K562 (cell line): Measurements from ENCODE around the gene B3GAT3. TPM values are rescaled to one million over a fixed set of nuclear protein-coding genes. Genes with fewer than 3 reads are reported as not detected.
A peak's percentile ranks its signal among the peaks of the same experiment; 100 is the strongest.

ENCODE experiments used
- ATAC-seq: fragments of 200-7000 bp; cut with Tn5 transposase; 3 replicates; pipeline ENCODE4 v1.9.1; 2020; ENCODE audit warnings: moderate library complexity
- BruUV-seq: library from RNA; stranded (reverse); fragments of 400-500 nt; replicated peaks from 2 replicates; lab custom pipeline; 2021; lab: Mats Ljungman, UMichigan
- CTCF ChIA-PET: fragments of 300-600 bp; formaldehyde crosslinking; extraction: SDS; loops from one replicate; lab custom pipeline; 2021; ENCODE audit warnings: low intra/inter-chr PET ratio; lab: Yijun Ruan, JAX
- POLR2A ChIA-PET: fragments of 300-600, 350-650 bp; sonication (Branson Sonifier 250); formaldehyde crosslinking; extraction: SDS; loops from one replicate; lab custom pipeline; 2021; ENCODE audit warnings: antibody characterized with exemption, inconsistent platforms; lab: Yijun Ruan, JAX
- DNase-seq, 4 experiments: peaks; one replicate each; pipeline versions ENCODE4 v3.0.0 to v3.0.0-alpha.2; 2011 to 2018; ENCODE audit warnings: low spot score in 3 of 4, mixed read lengths in 3 of 4; ENCODE audit errors: extremely low read depth in 1 of 4
- FAIRE-seq: peaks from 2 replicates; lab custom pipeline; 2011; peaks lifted over from hg19 to GRCh38; lab: Jason Lieb, UNC
- H2AFZ ChIP-seq: 2 replicates; pipeline ENCODE4 v1.6.0; 2011; ENCODE audit warnings: low read depth, low read length, control low read depth, inconsistent platforms
- H3K27ac ChIP-seq: fragments of 200-600 bp; 3 replicates; pipeline ENCODE4 v1.8.0; 2011; ENCODE audit warnings: low read depth, mild to moderate bottlenecking, control low read depth, inconsistent platforms, low read length, moderate library complexity, mixed read lengths; ENCODE audit errors: extremely low read depth
- H3K27me3 ChIP-seq, 2 experiments: fragments of 300-600 bp in 1 of 2; 2 replicates in 1 of 2; 3 replicates in 1 of 2; pipeline versions ENCODE4 v1.6.0 to v1.8.0; 2011; ENCODE audit warnings: inconsistent platforms in 2 of 2, low read length in 2 of 2, mild to moderate bottlenecking in 1 of 2, mixed read lengths in 1 of 2, moderate library complexity in 1 of 2; ENCODE audit not compliant: control insufficient read depth in 2 of 2, insufficient read depth in 2 of 2
- H3K36me3 ChIP-seq: fragments of 300-600 bp; 3 replicates; pipeline ENCODE4 v1.8.0; 2011; ENCODE audit warnings: mild to moderate bottlenecking, low read length, inconsistent platforms; ENCODE audit not compliant: control insufficient read depth, insufficient read depth
- H3K4me1 ChIP-seq, 2 experiments: fragments of 200-600 bp in 1 of 2; replicated peaks in 1 of 2; 2 replicates in 1 of 2; 3 replicates in 1 of 2; pipeline versions ENCODE4 v1.5.1 to v1.8.0; 2011; ENCODE audit warnings: inconsistent platforms in 2 of 2, low read length in 2 of 2, mild to moderate bottlenecking in 1 of 2, mixed read lengths in 1 of 2, moderate library complexity in 1 of 2; ENCODE audit not compliant: control insufficient read depth in 2 of 2, insufficient read depth in 2 of 2
- H3K4me2 ChIP-seq: 2 replicates; pipeline ENCODE4 v1.6.1; 2011; ENCODE audit warnings: low read length, control low read depth, inconsistent platforms, mixed read lengths; ENCODE audit not compliant: insufficient read depth
- H3K4me3 ChIP-seq: fragments of 200-600 bp; sonication (generic), shearing (Covaris generic); 2 replicates; pipeline ENCODE4 v1.5.1; 2016; ENCODE audit warnings: control low read depth, inconsistent platforms
- H3K79me2 ChIP-seq: fragments of 200-600 bp; 3 replicates; pipeline ENCODE4 v1.8.0; 2011; ENCODE audit warnings: low read length, inconsistent platforms; ENCODE audit not compliant: control insufficient read depth, insufficient read depth
- H3K9ac ChIP-seq, 2 experiments: 2 replicates each; pipeline versions ENCODE4 v1.6.0 to v1.6.1; 2011; ENCODE audit warnings: low read depth in 2 of 2, low read length in 2 of 2, control low read depth in 1 of 2, inconsistent platforms in 1 of 2, mild to moderate bottlenecking in 1 of 2, mixed read lengths in 1 of 2; ENCODE audit not compliant: insufficient read depth in 1 of 2
- H3K9me1 ChIP-seq: one replicate; pipeline ENCODE4 v1.6.0; 2011; ENCODE audit warnings: inconsistent platforms, mild to moderate bottlenecking, low read length, moderate library complexity; ENCODE audit not compliant: control insufficient read depth, insufficient read depth
- H3K9me3 ChIP-seq: replicated peaks from 2 replicates; pipeline ENCODE4 v1.5.1; 2011; ENCODE audit warnings: low read depth, low read length, inconsistent platforms; ENCODE audit not compliant: control insufficient read depth, insufficient read depth
- H4K20me1 ChIP-seq: replicated peaks from 2 replicates; pipeline ENCODE4 v1.6.1; 2011; ENCODE audit warnings: low read length, inconsistent platforms, mixed read lengths; ENCODE audit not compliant: control insufficient read depth, insufficient read depth
- NRF1 ChIP-seq, 2 experiments: fragments of 450-650 bp; IDR thresholded peaks in 1 of 2; conservative IDR thresholded peaks in 1 of 2; 2 replicates each; pipeline ENCODE4 v1.6.1; 2014; ENCODE audit warnings: mild to moderate bottlenecking in 2 of 2
- POU5F1 ChIP-seq: fragments of 150-350 bp; IDR thresholded peaks from 2 replicates; pipeline ENCODE4 v1.6.1; 2014; ENCODE audit warnings: borderline replicate concordance, low read length, low read depth, mild to moderate bottlenecking; ENCODE audit not compliant: partially characterized antibody
- SMC3 ChIP-seq: conservative IDR thresholded peaks from 2 replicates; pipeline ENCODE4 v1.6.1; 2011; ENCODE audit warnings: low read depth, low read length, improper control_type of control experiment; ENCODE audit not compliant: insufficient read depth
- ZNF696 ChIP-seq: fragments of 250-450 bp; sonication (Bioruptor Pico); conservative IDR thresholded peaks from 2 replicates; pipeline ENCODE4 v1.4.0; 2020; ENCODE audit warnings: mild to moderate bottlenecking, moderate library complexity
- WGBS: fragments of 100-300 bp; shearing (Covaris generic); methylation state at CpG from one replicate; pipeline ENCODE4 v1.1.6; 2016; ENCODE audit warnings: low coverage, mixed read lengths; ENCODE audit not compliant: insufficient coverage; ENCODE audit errors: missing lambda C conversion rate; 5-methylcytosine and 5-hydroxymethylcytosine counted together
- in situ Hi-C: fragments of 300-500 bp; cut with MboI; formaldehyde crosslinking; loops from 4 replicates; pipeline ENCODE4 v1.15.0; 2018; ENCODE audit warnings: inconsistent platforms, mixed read lengths
- intact Hi-C: fragments of 100-400 bp; cut with micrococcal nuclease; formaldehyde crosslinking; loops from 2 replicates; pipeline ENCODE4 v1.14.2; 2022
- polyA plus RNA-seq, 8 experiments: library from polyadenylated mRNA; depleted of rRNA in 4 of 8; stranded (reverse) in 5 of 8; unstranded in 3 of 8; fragments of >200 nt; fragmentation: Nextera tagmentation in 2 of 8; fragmentation: Illumina TruSeq in 1 of 8; extraction: Ambion mirVana in 2 of 8; extraction: Trizol in 1 of 8; gene quantifications; 2 replicates each; pipeline versions ENCODE4 v1.2.1 to v1.2.3, GENCODE V29; 2011 to 2014; ENCODE audit warnings: inconsistent platforms in 1 of 8, missing spikeins in 1 of 8
- total RNA-seq, 7 experiments: library from RNA; depleted of rRNA in 6 of 7; stranded (reverse); fragments of >200 nt in 6 of 7; fragmentation: Illumina TruSeq in 2 of 7; extraction: Trizol in 2 of 7; gene quantifications; 2 replicates each; pipeline versions ENCODE4 v1.2.1 to v1.2.3, GENCODE V29; 2011 to 2021; ENCODE audit warnings: low replicate concordance in 1 of 7
- TF ChIP-seq, protein P1 (sequence below): sonication (generic); formaldehyde crosslinking; IDR thresholded peaks from 2 replicates; pipeline ENCODE4 v1.9.0; 2022; ENCODE audit warnings: mild to moderate bottlenecking, missing genetic modification reagents
- TF ChIP-seq, protein P2 (sequence below): fragments of 250-450 bp; sonication (Bioruptor Pico); IDR thresholded peaks from 2 replicates; pipeline ENCODE4 v1.8.0; 2022; ENCODE audit warnings: inconsistent platforms
- TF ChIP-seq, protein P3 (sequence below): fragments of 250-450 bp; sonication (Bioruptor Pico); IDR thresholded peaks from 2 replicates; pipeline ENCODE4 v1.4.0; 2020; ENCODE audit warnings: mild to moderate bottlenecking, moderate library complexity, borderline replicate concordance

The B3GAT3 gene
- total and polyA plus RNA-seq, 9 of the 15 experiments (the other 6 are each of a cell fraction or from before 2014, with no cell fraction given), result 0.30 to 64.0 (median 21.4) TPM

DNA sequence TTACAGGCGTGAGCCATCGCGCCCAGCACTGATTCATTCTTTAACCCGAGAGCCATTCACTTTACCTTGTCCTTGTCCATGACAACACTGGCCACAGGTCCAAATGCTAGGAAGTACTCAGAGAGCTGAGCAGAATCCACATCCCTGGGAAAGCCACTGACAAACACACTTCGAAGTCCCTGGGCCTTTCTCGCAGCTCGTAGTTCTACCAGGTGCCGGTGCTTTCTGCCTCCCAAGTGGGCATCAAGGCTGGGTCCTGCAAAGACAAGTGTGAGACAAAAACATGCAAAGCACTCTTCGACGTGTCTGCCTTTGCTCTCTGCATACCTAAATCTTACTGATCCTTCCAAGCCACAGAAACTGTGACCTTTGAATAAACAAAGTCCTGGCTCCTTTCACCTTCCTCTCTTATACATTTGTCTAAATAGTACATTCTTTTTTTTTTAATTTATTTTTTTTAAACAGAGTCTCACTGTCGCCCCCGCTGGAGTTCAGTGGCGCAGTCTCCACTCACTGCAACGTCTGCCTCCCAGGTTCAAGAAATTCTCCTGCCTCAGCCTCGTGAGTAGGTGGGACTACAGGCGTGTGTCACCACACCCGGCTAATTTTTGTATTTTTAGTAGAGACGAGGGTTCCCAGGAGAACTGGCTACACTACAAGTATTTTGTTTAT, 32.7 kb downstream of the B3GAT3 start:
- Histone ChIP-seq H3K4me2 (no peak overlapping the region), H3K36me3 (peaks cover 60% of the 10 kb centered on the region), H4K20me1 (no peaks in the 10 kb centered on the region), H3K9ac (peak overlapping the region in 1 of 2 experiments; percentile 41; a peak in 2 of 4 replicates), H3K4me3 (no peak overlapping the region), H3K4me1 (peaks cover 23 to 25% of the 10 kb centered on the region in 2 experiments), H3K27me3 (no peaks in the 10 kb centered on the region), H3K27ac (0 out of 3 replicates have a peak overlapping the region, but pooled peaks have one; percentile 0), H3K79me2 (peaks cover 59% of the 10 kb centered on the region), H3K9me1 (no peaks in the 10 kb centered on the region), H2AFZ (no peak overlapping the region), H3K9me3 (no peaks in the 10 kb centered on the region)
- FAIRE-seq, result peak; percentile 15
- no TSS peak for BruUV-seq
- no peak for ATAC-seq
- 64% methylated on average over 18 of the region's 18 CpGs for WGBS
- ChIA-PET CTCF (no interaction called here), POLR2A (interaction anchor here (0.7 to 2.8 kb wide), 2 partner anchors 12 to 15 kb away, joined by 3 to 12 read pairs; partner anchors contain the start of gene EEF1G)
- peak in 1 of 4 experiments; percentile 61 for DNase-seq
- intact Hi-C loops (no loop called here), in situ Hi-C loops (no loop called here)
- TF ChIP-seq POU5F1, result no peak
- TF ChIP-seq NRF1 (conservative IDR thresholded peaks at IDR 0.05 in 1 of 2, IDR thresholded peaks at IDR 0.05 in 1 of 2), result 0 out of 4 replicates have a peak, but pooled peaks of 1 of the 2 experiments have one; percentile 12
- TF ChIP-seq, protein P1, sequence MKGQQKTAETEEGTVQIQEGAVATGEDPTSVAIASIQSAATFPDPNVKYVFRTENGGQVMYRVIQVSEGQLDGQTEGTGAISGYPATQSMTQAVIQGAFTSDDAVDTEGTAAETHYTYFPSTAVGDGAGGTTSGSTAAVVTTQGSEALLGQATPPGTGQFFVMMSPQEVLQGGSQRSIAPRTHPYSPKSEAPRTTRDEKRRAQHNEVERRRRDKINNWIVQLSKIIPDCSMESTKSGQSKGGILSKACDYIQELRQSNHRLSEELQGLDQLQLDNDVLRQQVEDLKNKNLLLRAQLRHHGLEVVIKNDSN (CRISPR knock-in tag), result 0 out of 2 replicates have a peak, but pooled peaks have one; percentile 29
- TF ChIP-seq, protein P2, sequence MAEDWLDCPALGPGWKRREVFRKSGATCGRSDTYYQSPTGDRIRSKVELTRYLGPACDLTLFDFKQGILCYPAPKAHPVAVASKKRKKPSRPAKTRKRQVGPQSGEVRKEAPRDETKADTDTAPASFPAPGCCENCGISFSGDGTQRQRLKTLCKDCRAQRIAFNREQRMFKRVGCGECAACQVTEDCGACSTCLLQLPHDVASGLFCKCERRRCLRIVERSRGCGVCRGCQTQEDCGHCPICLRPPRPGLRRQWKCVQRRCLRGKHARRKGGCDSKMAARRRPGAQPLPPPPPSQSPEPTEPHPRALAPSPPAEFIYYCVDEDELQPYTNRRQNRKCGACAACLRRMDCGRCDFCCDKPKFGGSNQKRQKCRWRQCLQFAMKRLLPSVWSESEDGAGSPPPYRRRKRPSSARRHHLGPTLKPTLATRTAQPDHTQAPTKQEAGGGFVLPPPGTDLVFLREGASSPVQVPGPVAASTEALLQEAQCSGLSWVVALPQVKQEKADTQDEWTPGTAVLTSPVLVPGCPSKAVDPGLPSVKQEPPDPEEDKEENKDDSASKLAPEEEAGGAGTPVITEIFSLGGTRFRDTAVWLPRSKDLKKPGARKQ (CRISPR knock-in tag), result no peak
- TF ChIP-seq ZNF696 (CRISPR knock-in tag), result no peak
- TF ChIP-seq, protein P3, sequence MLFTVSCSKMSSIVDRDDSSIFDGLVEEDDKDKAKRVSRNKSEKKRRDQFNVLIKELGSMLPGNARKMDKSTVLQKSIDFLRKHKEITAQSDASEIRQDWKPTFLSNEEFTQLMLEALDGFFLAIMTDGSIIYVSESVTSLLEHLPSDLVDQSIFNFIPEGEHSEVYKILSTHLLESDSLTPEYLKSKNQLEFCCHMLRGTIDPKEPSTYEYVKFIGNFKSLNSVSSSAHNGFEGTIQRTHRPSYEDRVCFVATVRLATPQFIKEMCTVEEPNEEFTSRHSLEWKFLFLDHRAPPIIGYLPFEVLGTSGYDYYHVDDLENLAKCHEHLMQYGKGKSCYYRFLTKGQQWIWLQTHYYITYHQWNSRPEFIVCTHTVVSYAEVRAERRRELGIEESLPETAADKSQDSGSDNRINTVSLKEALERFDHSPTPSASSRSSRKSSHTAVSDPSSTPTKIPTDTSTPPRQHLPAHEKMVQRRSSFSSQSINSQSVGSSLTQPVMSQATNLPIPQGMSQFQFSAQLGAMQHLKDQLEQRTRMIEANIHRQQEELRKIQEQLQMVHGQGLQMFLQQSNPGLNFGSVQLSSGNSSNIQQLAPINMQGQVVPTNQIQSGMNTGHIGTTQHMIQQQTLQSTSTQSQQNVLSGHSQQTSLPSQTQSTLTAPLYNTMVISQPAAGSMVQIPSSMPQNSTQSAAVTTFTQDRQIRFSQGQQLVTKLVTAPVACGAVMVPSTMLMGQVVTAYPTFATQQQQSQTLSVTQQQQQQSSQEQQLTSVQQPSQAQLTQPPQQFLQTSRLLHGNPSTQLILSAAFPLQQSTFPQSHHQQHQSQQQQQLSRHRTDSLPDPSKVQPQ (CRISPR knock-in tag), result no peak
- TF ChIP-seq SMC3, result 0 out of 2 replicates have a peak, but pooled peaks have one; percentile 8
